GM21825 (cell line): Measurements from ENCODE around the gene SAFB.
"Not testable (repeated sequence)": the region's sequence is repeated elsewhere in the genome, so short reads cannot be mapped to it uniquely, and the experiment has no call there.

Source experiments
- ATAC-seq: cut with Tn5 transposase; IDR thresholded peaks from one replicate; pipeline ENCODE4 v1.9.1; 2021; ENCODE audit warnings: mild to moderate bottlenecking, moderate library complexity; ENCODE audit not compliant: unreplicated experiment

SAFB gene

DNA sequence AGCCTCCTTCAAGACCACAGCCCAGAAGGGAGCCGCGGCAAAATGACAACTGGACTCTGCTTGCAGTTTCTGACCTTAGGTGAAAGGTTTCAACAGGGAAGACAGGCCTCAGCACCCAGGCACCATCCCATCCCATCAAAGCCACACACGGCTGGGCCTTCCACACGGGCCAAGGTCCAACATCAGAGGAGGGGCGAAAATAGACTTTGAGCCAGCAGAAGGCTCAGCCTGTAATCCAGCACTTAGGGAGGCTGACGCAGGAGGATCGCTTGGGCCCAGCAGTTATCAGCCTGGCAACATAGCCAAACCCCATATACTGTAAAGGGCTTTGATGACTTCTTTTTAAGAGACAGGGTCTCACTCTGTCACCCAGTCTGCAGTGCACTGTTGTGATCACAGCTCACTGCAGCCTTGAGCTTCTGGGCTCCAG lies 28.3 kb upstream of the SAFB start:
- no peak for ATAC-seq

GRCh38 chr19:5595129-5595528 lies 27.8 kb upstream of the SAFB start:
- ATAC-seq = no peak

GRCh38 chr19:5595745-5596144 lies 27.1 kb upstream of the SAFB start:
- ATAC-seq = no peak

- no peak for ATAC-seq
Measured at GRCh38 chr19:5600797-5601196, 22.1 kb upstream of the SAFB start.

GRCh38 chr19:5603626-5604025 lies 19.3 kb upstream of the SAFB start:
- ATAC-seq = no peak

DNA sequence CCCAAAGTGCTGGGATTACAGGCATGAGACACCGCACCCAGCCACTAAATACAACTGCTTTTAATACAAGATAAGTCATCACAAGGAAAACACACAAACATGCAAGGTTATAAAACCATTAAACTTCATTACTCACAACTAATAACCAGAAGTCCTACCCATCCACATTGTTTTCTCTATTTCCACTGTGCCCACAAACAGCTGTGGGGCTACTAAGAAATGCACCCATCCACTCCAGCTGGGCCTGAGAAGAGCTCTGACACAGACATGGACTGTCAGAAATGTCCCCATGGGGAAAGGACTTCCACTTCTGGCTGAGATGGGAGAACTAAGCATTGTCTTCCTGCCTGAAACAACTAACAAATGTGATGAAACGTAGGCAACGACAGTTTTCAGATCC lies 17.5 kb upstream of the SAFB start:
- ATAC-seq = no peak

- ATAC-seq = no peak
Measured at GRCh38 chr19:5607318-5608275, 15.3 kb upstream of the SAFB start.

- ATAC-seq = no peak
Measured at GRCh38 chr19:5608291-5608690, 14.6 kb upstream of the SAFB start.

- ATAC-seq = not testable (repeated sequence)
Measured at GRCh38 chr19:5608766-5609165, 14.1 kb upstream of the SAFB start.

DNA sequence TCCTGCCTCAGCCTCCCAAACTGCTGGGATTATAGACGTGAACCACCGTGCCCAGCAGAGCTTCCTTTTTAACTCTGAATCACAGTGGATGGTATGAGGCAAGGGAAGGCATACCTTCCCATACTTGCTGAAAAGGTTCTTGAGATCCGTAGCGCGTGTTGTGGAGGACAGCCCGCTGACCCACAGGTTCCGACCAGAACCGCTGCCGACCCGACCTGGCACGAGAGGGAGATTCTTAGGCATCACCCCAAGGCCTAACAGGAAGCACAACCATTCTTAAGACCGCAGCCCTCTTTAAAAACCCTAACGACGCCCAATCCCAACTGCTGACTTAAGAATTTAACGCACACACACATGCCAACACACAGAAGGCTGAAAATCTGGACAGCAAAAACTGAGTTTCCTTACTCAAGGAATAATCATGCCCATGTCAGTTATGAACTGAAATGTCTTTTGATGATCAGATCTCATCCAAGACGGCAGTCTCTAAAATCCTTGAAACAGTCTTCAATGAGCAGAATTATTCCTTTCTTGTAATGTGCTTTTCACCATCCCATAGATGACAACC lies 12.9 kb upstream of the SAFB start:
- ATAC-seq = no peak

GRCh38 chr19:5612891-5613865 lies 9.7 kb upstream of the SAFB start:
- ATAC-seq = no peak

GRCh38 chr19:5615756-5616327 lies 7.0 kb upstream of the SAFB start:
- ATAC-seq = no peak

DNA sequence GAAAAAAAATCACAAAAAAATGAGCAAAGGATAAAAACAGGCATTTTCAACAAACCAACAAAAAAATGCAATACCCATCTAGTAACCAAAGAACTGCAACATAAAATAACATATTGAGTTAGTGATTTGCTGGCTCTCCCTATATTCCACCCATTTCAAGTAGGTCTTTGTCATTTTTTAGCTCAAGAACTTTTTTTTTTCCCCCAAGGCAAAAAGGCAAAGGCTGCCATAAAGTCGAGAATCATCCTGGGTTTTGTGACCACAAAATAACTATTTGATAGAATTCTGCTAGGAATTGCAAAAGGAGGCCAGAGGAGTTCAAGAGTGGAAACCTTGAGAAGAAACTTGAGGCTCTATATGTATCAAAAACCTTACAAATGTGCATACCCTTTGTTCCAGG lies 5.8 kb upstream of the SAFB start:
- no peak for ATAC-seq

GRCh38 chr19:5618591-5618990 lies 4.3 kb upstream of the SAFB start:
- ATAC-seq = no peak

- no peak for ATAC-seq
Measured at GRCh38 chr19:5619946-5620345, 2.9 kb upstream of the SAFB start.

GRCh38 chr19:5621311-5621944 lies 1.5 kb upstream of the SAFB start:
- no peak for ATAC-seq

- no peak for ATAC-seq
Measured at GRCh38 chr19:5621945-5622464, 878 bp upstream of the SAFB start.

DNA sequence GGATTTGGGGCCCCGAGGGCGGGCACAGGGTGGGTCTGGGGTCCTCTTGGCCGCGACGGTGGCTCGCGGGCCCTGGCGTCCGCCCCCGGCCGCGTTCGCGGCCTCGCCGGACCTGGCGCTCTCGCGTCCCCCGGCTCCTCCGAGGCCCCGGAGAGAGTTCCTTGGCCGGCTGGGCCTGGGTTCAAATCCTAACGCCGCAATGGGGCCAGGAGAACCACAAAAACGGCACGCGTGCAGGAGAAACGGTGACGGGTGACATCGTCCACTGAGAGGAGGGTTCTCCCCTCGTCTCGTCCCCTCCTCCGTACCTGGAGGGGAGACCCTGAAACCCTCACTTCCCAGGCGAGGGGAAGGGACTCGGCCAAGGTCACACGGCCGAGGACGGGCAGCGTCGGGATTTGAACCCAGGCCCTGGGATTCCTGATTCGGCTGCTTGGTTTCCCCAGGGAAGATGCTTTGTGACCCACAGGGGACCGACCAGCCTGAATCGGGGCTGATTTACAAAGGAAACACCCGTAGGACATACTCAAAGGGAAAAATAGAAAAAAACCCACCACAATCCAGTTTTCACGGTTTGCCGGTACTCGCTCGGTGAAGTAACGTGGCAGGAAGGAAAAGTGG lies 624 bp downstream of the SAFB start:
- ATAC-seq = peak; percentile 13

DNA sequence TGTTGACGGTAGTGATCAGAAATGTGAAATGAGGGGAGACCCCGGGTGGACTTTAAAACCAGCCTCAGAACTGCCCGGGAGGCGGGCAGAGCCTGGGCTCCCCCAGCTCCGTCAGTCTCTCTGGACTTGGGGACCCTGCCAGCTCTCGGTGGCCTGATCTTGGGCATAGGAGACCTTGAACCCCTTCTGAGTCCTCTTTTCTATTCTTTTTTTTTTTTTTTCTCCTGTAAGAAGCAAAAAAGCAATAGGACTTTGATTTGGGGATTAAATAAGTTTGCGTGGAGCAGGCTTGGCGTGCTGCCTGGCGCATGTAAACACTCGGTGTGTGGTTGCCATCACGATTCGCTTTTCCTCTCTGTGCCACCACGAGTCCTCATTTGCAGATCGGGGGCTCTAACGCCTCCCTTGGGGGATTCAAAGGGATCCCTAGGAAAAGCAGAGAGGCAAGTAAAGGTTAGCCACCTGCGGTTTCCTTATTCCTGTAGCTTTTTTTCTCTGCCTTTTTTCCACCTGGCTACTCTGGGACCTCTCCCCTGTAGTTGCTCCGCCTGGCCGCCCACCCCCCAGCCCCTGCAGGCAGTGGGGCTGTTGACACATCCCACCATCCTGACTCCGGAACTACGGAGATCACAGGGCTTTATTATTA lies 1.3 kb downstream of the SAFB start:
- ATAC-seq = no peak
